Choroid plexus epithelial cell (primary cell): ENCODE measurements around the gene RNF167.

Source experiments
- DNase-seq: peaks from one replicate; pipeline ENCODE4 v3.0.0-alpha.2; 2010; ENCODE audit warnings: low read depth
- H3K4me3 ChIP-seq: 2 replicates; pipeline ENCODE4 v1.5.1; 2011; ENCODE audit warnings: low read depth, mild to moderate bottlenecking, control low read depth, low read length, moderate library complexity
- TF ChIP-seq, protein P1 (sequence below): conservative IDR thresholded peaks from 2 replicates; pipeline ENCODE4 v1.5.1; 2011; ENCODE audit warnings: low read depth, mild to moderate bottlenecking, control low read depth, inconsistent platforms, low read length, moderate library complexity

Gene RNF167

DNA sequence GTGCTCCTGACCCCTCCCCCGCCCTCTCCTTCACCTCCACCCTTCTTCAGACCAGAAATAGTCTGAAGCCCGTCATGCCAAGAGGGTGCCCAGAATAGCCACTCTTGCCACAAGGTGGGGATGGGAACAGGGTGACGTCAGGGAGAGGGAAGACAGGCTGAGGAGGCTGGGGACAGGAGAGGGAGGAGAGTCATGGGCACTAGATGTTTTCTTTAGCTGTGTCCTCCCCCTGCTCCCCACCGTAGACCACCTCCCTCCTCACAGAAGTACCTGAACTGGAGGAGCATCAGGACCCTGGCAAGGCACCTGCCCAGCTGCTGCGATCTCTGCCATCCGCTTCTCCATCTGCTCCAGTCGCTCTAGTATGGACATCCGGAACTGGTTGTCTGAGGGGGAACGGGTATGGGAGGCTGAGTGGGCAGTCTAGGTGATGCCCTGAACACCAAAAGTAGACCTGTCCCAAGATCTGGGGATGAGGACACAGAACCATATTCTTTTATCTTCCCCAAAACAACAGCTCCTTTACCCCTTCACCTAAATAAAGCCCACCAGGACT, 34.1 kb downstream of the RNF167 start:
- TF ChIP-seq, protein P1, sequence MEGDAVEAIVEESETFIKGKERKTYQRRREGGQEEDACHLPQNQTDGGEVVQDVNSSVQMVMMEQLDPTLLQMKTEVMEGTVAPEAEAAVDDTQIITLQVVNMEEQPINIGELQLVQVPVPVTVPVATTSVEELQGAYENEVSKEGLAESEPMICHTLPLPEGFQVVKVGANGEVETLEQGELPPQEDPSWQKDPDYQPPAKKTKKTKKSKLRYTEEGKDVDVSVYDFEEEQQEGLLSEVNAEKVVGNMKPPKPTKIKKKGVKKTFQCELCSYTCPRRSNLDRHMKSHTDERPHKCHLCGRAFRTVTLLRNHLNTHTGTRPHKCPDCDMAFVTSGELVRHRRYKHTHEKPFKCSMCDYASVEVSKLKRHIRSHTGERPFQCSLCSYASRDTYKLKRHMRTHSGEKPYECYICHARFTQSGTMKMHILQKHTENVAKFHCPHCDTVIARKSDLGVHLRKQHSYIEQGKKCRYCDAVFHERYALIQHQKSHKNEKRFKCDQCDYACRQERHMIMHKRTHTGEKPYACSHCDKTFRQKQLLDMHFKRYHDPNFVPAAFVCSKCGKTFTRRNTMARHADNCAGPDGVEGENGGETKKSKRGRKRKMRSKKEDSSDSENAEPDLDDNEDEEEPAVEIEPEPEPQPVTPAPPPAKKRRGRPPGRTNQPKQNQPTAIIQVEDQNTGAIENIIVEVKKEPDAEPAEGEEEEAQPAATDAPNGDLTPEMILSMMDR = no peak
- H3K4me3 ChIP-seq = no peak overlapping the region
- DNase-seq = no peak

DNA sequence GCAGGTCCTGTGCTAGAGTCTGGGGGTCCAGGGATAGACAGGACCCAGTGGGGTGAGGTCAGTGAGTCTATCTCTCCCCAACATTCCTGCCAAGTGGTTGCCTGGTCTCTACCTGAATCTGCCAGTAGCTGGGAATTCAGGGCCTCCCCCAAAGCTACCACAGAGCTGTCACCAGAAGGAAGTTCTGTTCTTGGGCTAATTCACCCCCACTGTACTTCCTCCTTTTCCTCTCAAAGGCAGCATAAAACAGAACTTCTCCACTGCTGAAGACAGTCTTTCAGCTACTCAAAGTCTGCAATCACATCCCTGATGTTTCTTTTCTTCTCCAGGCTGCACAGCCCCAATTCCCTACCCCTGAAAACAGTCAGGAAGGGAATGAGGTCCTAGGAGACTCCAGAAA, 38.7 kb downstream of the RNF167 start:
- DNase-seq = no peak
- no peak overlapping the region for H3K4me3 ChIP-seq
- TF ChIP-seq, protein P1 = no peak

DNA sequence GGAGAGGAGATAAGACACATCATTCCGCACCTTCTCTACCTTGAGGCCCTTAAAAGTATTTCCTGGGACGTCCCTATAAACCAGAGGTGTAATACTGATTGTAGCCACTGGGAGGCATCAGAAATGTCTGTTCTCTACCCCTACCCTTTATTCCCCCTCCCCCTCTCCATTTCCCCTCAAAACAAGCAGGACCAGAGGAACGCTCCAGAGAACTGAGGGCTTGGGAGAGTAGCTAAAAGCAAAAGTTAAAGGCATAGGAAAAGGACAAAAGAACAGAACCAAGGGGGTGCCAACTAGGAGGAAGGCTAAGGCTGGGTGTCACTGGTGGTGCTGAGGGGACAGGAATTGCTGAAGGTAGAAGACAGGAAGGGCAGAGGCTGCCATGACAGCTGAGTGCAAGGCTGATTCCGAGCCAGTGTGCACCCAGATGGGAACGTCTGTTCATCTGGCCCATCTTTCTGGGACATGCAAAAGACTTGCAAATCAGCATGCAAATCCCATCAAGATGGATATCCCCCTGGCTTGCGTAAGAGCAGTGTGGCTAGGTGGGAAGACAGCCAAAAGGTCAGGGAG, 40.7 kb downstream of the RNF167 start:
- TF ChIP-seq, protein P1 = peak; percentile 71
- DNase-seq = peak; percentile 69
- H3K4me3 ChIP-seq = no peak overlapping the region

DNA sequence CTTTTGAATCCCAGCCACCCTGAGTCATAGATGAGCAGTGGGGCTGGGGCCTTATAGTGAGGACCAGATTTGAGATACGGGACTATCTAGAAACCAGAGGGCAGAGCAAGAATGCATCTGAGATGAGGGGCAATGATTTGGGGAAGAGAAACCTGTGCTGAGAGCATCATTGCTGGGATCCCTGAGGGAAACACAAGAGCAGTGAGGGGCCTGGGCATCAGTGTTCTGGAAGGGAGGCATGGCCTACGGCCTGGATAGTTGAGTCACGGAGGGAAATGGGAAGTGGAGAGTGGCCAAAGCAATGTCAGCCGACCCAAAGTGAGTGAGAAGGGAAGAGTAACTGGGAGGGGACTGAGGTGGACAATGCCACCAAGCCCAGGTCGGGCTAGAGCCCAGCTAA, 42.2 kb downstream of the RNF167 start:
- H3K4me3 ChIP-seq = no peak overlapping the region
- TF ChIP-seq, protein P1 = no peak
- no peak for DNase-seq

DNA sequence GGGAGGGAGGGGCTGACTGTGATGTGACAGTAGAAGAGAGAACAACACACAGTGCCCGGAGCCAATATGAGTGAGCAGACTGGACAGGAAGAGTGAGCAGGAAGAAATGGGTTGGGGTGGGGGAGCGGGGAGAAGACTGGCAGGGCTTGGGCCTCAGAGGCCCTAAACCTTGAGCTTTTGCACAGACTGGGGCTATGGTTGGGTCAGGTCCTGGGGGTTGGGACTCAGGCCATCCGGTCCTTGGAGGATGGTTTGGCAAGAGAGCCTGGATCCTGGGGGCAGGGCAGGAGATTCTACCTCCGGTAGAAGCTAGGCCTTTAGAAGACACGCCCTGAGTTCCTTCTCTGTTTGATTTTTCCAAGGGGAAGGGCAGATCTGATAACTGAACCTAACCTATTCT, 46.3 kb downstream of the RNF167 start:
- peak overlapping the region; percentile 87 for H3K4me3 ChIP-seq
- DNase-seq = no peak
- TF ChIP-seq, protein P1 = no peak

DNA sequence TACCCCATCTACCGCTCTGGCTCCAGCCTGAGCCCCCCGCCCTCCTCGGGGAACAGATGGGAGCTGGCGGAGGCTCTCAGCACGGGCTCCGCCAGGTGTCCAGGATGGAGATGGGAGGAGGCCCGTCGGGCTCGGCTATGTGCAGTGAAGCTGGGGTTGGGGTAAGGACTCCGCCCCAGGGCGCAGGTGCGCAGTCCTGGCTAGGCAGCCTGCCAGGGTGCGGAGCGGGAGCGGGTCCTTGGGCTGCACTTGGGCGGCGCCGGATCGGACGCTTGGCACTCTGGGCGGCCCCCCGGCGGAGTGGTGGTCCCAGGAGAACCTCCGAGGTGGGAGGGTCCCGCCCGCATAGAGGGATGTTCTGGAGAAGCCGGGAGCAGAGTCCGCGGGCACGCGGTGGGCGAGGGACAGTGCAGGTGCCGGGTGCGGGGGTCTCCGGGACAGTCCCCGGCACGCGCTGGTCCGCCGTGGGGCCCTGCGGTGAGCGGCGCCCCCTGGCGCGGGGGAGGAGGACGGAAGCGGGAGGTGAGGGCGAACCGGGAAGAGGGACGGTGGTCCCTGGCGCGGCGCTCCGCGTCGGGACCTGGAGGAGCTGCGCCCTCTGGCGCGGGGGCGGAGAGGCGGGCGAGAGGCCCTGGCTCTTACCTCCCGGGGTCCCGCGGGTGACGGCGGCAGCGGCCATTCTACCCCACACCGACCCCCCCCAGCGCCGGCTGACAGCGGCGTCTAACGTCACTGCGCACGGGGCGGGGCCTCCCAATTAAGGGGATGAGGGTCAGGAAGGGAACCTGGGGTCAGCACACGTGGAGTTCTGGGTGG, 47.1 kb downstream of the RNF167 start, which contains the start of gene CAMTA2:
TSS of gene CAMTA2 (minus strand) at position 725 of the 816 bp plus-strand sequence. CDS start 1,453 bp downstream, outside the sequence.
- peak within 1 kb of the TSS; percentile 87 for H3K4me3 ChIP-seq
- DNase-seq = peak; percentile 50
- TF ChIP-seq, protein P1 = peak; percentile 50
